A673 (cell line): ENCODE results near the gene GRIFIN.

Source experiments
- EZH2 ChIP-seq: fragments of 200-600 bp; sonication (generic); IDR thresholded peaks from 2 replicates; pipeline ENCODE4 v1.6.1; 2017; ENCODE audit warnings: borderline replicate concordance, low read depth, mild to moderate bottlenecking, mixed read lengths, antibody characterized with exemption, low read length; ENCODE audit not compliant: poor library complexity, severe bottlenecking
- TF ChIP-seq, protein P1 (sequence below): fragments of 300-800, 200-600 bp; sonication (generic); conservative IDR thresholded peaks from 2 replicates; pipeline ENCODE4 v1.5.1; 2017; ENCODE audit warnings: low read depth, mild to moderate bottlenecking, antibody characterized with exemption, low read length, moderate library complexity, mixed read lengths

DNA sequence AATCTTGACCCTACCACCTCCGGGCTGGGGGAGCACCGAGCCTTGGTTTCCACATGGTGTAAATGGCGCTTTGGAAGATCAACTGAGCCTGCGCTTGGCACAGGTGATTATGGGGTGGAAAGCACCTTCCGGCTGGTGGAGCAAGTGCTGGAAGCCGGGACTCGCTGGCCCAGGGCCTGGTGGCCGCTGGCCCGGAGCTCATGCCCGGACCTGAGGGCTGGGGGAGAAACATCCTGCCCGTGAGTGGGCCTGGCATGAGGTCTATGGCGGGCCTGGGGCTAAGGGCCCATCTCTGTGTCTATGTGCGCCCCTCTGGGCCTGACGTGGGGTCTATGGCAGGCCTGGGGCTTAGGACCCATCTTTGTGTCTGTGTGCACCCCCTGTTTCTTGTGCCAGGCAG, 29.2 kb upstream of the GRIFIN start:
- TF ChIP-seq, protein P1, sequence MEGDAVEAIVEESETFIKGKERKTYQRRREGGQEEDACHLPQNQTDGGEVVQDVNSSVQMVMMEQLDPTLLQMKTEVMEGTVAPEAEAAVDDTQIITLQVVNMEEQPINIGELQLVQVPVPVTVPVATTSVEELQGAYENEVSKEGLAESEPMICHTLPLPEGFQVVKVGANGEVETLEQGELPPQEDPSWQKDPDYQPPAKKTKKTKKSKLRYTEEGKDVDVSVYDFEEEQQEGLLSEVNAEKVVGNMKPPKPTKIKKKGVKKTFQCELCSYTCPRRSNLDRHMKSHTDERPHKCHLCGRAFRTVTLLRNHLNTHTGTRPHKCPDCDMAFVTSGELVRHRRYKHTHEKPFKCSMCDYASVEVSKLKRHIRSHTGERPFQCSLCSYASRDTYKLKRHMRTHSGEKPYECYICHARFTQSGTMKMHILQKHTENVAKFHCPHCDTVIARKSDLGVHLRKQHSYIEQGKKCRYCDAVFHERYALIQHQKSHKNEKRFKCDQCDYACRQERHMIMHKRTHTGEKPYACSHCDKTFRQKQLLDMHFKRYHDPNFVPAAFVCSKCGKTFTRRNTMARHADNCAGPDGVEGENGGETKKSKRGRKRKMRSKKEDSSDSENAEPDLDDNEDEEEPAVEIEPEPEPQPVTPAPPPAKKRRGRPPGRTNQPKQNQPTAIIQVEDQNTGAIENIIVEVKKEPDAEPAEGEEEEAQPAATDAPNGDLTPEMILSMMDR, result no peak
- no peak for TF ChIP-seq EZH2
